Inflammatory macrophage treated with lipopolysaccharide for 4 hours (primary cell): ENCODE results near the gene ADAMTS16.
A peak's percentile ranks its signal among the peaks of the same experiment; 100 is the strongest.

Source experiments
- DNase-seq: peaks from one replicate; pipeline ENCODE4 v3.0.0-alpha.2; 2020

ADAMTS16 gene

DNA sequence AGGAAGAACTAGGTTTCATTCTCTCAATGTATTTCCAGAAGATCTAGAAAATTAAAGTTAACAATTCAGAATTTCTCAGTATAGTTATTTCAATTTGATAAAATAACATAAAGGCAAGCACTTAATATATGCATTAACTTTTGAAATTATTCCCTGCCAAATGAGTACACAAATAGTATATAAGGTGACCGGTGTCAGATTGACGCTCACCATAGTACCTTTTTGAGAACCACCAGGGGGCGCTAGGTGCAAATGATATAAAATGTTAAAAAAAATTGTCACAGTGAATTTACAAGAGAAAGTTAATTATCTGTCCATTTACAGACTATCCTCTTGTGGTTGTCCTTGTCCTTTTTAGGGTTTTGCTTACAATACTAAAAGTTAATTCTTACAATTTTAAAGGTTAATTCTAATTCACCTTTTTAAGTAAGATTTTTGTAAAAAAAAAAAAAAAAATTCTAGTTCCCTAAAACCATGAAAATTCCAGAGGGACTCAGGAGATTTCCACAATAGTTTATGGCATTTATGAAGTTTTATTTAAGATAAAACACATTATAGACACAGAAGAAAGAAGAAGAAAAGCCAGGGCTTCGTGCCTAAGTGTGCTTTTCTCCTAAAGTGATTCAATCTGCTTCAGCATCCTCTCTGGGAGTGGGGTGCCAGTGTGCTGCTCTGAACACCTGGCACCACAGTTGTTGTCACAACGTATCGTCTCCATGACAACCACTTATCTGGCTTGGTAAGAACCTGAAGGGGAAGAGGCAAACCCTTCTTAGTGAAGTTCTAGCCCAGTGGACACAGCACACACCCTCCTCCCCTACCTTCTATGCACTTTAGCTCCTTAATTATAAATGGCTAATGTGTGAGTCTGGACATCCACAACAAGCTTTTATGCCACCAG is 1.7 kb downstream of the ADAMTS16 start:
- DNase-seq: peak; percentile 57

DNA sequence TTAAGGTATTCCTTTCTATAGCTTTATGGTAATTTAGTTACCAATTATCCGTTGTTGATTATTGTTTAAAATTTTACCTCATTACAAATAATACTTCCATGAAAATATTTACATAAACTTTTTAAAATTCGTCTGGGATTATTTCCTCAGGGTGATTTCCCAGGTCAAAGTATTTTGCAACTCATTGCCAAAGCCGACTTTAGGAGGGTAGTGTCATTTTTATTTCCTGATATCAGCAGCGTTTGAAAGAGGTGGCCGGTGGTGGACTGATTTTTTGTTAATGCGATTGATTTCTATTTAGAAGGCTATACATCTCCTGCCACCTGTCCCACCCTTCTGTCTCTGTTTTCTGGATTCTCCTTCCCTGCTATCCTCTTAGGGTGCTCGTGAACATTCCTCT is 4.3 kb downstream of the ADAMTS16 start:
- no peak for DNase-seq

DNA sequence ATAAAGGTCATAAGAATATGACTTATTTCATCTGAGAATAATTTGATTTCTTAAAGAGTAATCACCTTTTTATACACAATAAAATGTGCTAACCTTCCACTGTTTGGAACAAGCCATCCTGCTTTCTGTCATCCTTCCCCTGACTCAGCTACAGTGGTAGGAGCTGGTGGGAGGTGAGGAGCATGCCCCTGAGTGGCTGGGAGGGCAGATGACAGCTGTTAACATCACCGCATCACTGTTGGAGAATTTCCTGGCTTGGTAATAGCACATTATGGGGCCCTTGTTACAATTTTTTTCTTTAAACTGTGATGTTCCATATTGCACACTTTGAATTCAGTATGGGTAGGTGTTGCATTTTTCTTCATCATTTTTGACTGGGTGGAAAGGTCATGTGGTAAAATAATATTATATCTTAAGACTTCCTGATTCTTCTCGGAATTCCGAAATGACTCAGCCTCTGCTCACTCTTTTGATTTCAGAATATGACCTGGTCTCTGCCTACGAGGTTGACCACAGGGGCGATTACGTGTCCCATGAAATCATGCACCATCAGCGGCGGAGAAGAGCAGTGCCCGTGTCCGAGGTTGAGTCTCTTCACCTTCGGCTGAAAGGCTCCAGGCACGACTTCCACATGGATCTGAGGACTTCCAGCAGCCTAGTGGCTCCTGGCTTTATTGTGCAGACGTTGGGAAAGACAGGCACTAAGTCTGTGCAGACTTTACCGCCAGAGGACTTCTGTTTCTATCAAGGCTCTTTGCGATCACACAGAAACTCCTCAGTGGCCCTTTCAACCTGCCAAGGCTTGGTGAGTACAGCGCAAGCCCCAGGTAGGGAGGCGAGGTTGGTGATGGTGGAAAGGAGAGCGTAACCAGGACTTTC is 5.8 kb downstream of the ADAMTS16 start:
- DNase-seq: no peak

DNA sequence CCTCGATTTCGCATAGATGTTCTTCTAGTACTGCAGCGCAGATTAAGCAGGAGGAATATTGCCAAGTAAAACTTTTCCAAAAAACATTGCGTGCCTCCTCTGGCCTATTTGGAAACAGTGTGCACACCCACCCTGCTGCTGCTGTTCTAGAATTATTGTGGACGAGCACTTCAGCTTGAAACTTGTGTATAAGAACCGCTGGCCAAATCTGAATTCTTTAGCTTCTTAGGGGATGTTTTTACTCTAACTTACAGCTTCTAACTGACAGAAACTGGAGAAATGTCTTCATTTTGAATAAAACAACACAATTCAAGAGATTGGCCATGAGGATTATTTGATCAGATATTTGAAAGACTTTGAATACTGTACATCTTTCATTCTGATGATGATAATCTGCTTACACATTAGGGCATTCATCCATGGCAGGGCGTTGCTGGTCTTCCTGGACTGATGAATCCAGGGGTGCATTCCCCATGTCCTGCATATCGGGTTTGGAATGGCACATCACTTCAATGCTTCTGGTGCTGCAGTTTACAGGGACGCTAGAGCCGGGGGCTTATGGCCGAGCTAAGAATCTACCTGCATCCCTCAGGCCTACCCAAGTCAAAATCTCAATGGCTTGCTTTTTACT is 6.5 kb downstream of the ADAMTS16 start:
- no peak for DNase-seq

DNA sequence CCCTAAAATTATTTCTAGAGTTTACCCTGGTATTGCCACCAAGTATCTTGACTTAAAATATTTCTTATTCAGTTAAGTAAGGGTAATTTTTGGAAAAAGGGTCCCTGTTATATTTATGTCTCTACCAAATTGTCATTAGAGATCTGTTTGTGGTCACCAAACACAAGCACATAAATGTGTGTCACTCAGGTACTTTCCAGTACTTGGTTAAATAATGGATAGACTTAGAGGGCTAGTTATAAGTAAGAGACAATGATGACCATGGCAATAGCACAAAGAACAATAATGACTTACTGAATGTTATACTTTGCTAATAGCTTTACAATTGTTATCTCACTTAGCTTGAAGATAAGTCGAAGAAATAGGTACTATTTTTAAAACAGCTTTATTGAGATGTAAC is 9.0 kb downstream of the ADAMTS16 start:
- no peak for DNase-seq

DNA sequence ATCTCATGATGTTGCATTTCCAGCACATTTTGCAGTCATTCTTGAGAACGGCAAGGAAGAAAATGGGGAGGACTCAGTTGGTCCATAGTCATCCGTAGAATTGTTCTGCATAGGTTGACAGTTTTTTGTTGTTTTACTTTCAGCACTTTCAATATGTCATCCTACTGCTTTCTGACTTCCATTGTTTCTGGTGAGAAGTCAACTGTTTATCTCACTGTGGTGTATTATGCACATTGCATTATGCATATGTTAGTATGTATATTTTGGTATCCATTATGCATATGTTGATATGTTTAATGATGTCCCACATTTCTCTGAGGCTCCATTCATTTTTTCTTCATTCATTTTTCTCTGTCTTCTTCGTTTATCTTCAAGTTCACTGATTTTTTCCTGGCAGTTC is 10.5 kb downstream of the ADAMTS16 start:
- no peak for DNase-seq

DNA sequence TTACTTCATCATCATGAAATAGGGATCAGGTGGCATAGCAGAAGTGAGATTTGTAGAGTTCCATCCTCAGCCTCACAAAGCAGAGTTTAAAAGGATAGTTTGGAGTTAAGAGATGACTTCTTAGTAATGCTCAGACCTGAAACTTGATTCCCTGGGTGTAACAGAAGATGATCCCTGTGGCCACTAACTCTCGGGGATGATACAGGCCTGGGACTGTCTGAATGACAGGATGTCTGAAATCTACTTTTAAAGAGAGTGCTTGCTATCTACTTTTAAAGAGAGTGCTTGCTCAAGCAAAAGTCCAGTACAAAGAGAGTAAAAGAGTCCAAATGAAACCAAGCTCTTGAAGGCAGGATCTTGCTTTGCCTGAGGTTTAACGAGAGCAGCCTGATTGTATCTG is 14.6 kb downstream of the ADAMTS16 start:
- no peak for DNase-seq

DNA sequence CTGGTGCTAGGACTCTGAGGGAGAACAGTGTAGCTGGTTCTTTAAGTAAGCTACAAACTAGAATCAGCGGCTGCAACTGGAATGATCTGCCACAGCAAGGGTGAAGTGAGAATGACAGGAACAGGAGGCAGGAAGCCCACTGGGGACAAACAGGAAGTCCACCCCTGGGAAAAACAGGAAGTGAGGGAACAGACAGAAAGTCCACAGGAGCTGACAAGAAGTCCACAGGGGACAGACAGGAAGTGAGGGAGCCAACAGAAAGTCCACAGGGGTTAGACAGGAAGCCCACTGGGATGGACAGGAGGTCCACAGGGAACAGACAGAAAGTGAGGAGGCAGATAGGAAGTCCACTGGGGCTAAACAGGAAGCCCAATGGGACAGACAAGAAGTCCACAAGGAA is 15.5 kb downstream of the ADAMTS16 start:
- DNase-seq: no peak

DNA sequence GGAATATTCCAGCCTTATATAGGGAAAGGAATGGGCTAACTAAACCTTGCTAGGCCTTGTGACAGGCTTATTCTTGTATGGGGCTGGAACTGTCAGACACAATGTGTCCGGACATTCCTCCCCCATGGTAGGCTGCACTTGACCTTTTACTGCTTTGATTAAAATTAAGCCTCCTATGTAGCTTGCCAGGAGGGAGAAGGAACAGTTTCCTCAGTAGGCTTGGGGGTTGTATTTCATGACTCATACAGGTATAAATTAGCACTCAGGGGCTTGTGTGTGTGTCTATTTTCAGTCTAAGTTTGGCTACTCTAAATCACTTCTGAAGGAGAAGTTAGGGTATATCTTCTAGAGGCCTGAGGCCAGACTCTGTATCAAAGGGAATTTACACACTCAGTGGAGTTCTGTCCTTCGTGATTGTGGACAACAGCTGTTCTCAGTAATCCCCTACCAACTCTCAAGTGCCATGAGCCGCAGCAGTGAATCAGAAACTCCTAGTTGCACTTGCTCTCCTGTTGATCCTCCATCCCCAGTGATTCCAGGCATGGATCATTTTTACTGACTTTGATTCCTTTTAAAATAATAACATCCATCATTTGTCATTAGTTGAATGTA is 16.4 kb downstream of the ADAMTS16 start:
- DNase-seq: no peak

DNA sequence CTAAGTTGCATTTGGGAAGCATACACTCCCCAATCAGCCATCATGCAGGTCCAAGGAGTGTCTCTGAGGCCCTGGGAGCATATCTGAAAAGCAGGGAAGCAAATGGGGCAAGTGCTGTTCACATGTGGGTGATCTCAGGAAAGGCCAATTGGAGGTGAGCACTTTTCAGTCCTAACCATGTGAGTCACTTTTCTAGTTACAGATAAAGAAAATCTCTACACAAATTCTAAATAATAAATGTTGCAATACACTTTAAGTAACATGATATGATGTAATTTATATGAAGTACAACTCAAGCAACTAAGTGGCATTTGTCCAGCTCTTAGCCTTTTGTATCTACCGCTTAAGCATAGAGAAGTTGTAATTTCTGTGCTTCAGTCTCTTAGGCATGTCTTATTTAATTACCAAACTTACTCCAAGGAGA is 18.4 kb downstream of the ADAMTS16 start:
- no peak for DNase-seq

DNA sequence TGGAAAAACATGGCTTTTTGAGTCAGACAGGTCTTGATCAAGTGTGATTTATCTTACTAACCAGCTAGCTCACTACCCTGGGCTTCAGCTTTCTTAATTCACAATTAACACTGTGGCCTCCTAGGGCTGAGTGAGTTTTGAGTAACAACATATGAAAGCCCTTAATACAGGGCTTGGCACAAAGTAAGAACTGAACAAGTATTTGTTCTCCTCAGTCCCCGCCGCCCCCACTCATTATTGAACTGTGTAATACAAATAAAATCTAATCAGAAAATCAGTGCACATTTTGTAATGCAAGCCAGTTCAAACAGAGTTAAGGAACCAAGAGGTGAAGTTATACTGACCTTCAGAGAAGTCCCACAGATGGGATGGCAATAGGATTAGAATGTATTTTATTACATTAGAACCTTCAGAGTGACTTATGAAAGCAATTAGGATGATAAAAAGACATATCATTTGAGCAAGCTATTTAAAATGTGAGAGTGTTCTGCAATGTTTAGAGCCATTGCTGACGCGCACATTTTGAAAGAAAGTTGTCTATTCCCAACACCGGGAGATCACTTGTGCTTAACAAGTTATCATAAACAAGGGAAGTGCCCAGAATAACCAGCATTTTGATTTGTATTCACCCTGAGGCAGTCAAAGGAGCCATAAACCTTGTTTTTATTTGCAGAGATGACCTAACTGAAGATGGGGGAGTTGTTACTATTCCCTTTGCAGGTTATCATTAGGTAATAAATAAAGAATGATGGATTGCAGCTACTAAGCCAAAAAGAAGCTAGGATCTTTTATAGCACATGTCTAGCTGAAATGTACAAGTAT is 19.4 kb downstream of the ADAMTS16 start:
- no peak for DNase-seq

DNA sequence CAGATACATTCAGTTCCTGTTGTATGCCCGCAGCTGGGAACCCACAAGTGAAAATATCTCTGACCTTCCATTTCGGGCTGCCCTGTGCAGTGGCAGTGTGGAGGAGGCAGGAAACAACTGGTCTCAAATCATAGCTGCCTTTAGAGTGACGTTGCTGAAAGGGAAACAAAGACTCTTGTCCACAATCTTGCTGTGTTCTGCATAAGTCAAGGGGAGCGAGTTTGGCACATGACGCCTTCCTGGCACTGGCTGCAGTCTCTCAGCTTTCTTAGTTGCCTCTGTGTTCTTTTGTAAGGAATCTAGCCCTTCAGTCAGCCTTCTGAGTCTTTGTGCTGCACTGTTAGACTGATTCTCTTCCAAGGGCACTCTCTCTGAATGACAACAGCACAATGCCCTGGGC is 24.0 kb downstream of the ADAMTS16 start:
- DNase-seq: no peak

DNA sequence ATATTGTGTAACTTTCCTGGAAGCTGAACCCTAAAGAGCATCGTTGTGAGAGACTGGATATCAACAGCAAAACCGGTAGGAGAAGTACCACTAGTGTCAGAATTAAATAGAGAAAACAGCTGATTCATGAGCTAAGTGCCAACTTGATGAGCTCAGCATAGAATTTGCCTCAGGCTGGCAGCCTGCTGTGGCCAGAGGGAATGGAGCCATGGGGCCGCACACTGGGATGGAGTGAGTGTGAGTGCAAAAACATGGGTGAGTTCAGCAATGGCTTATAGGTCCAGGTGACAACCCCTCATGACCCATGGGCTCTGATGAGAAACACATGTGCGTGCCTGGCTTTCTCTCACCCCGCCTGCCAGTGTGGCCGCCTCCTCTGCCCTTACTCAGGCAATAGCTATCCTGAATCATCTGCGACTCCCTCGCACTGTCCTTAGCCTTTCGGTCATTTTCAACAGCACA is 25.4 kb downstream of the ADAMTS16 start:
- DNase-seq: no peak

DNA sequence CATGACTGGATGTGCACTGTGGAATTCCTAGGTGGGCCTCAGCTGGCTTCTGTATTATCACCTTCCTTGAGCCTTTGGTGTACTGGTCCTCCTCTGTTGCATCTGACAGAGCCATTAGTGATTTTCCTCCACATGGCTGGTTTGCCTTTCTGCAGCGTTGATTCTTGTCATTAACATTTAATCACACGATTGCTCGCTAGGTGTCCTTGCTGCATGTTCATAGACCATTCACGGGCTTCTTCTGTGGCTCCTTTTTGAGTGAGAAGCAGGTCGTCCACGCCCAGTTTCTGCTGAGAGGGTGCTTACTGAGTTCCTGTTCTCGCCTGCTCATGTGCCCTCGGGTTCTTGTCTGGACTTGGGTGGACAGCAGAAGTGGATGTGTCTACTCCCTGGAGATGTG is 29.3 kb downstream of the ADAMTS16 start:
- DNase-seq: no peak

DNA sequence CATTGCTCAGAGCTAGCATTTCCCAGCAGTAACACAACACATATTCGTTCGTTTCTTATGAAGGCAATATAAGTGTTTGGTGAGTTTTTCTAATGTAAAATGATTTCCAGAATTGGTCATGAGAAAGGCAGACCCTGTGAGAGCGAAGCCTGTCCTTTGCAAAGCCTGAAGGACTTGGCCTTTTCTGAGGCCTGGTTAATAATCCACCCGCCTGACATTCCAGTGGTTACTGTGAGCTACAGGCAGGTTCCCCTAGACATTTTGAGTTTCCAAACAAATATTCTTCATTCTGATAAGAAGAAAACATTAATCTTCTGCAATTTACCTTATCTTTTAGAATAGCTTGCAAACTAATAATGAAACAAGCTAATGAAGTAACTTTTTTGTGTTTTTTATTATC is 38.0 kb downstream of the ADAMTS16 start:
- DNase-seq: no peak

DNA sequence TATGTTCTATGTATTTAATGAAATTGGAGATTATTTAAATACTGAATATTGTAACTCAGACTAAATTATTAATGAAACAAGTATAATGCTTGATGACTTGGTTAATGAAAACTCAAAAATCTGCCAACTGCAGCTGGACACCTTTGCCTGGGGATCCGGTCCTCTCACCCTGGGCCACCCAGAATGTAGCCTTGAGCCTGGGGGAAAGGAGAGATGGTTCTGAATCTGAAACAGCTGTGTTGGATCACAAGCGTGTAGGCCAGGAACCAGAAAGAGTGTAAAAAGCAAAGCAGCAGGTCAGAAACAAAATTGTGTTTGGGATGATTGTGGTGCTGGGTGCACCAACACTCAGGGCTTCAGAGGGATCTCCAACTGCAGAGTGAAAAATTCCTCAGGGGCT is 38.5 kb downstream of the ADAMTS16 start:
- DNase-seq: no peak

DNA sequence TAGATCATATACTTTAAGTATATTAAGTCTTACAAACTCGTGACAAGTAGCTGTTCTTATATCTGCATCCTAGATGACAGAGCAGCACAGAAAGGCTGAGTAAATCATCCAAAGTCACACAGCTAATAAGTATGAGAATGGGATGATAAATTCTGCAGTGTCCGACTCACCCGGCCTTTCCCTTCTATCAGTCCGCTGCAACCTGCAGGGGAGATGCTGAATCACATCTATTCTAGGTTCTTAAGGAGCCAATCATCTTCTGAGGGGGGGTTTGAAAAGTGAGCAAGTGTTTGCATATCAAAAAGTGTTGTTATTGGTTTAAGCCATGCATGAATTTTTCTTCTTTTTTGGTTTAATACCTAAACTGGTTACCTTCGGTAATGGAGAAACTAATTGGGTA is 38.9 kb downstream of the ADAMTS16 start:
- no peak for DNase-seq

DNA sequence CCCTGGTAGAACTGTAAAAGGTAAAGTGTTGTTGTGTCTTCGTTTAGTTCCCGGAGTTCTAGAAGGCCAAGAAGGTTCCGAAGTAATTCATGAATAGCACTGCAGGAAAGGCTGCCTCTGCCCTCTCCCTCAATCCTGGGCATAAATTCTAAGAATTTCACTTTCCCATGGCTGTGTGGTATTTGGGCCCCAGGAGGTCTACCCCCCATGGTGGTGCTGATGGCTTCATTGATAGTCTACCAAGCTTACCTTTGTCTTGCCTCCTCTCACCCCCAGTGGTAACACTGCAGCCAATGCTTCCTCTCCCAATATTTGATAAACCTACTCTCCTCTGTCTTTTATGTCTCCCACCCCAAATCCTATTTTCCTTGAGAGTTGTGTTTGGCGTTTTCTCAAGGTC is 39.5 kb downstream of the ADAMTS16 start:
- DNase-seq: no peak

DNA sequence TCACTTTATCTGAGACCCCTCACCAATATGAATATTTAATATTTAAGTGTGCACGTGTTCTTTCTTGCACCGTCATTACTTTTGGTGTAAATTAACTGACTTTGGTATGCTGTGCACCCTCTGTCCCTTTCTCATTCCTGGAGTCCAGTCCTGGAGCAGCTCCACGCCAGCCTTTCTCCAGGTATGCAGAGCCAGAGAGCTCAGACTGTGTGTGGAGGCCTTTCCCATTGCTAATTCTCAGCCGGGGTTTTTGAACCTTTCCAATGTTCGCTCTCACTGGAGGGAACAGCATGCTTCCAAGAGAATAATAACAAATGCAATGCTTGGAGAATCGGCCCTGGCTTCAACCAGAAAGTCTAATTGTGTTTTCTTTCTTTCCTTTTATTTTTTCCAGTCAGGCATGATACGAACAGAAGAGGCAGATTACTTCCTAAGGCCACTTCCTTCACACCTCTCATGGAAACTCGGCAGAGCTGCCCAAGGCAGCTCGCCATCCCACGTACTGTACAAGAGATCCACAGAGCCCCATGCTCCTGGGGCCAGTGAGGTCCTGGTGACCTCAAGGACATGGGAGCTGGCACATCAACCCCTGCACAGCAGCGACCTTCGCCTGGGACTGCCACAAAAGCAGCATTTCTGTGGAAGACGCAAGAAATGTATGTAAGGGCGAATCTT is 41.7 kb downstream of the ADAMTS16 start:
- DNase-seq: no peak

DNA sequence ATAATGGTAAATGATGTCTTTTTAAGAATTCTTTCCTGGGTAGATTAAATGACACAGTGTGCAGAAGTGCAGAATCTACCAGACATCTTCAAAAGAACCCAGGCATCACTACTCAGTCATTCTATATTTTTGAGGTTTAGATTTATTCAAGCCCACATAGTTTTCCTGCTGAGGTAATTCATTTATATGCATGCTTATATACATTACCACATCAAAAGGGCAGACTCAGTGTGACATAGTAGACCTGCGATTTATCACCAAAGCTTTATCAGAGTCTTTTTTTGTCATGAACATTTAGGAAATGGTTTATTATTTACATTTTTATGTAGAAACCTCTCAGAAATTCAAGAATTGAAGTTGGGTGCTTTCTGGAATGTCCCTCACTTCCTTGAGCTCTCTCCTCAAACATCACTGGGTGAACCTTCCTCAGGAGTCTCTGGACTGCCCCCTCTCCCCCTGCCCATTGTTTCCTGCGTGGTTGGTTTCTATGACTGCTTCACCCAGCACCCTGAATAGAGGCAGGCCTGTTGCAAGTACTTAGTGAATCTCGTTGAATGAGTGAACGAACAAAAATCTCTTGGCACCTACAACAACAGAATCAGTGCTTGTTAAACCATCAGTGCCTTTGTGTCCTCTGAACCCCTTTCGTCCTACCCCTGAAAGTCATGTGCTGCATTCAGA is 42.5 kb downstream of the ADAMTS16 start:
- DNase-seq: no peak

DNA sequence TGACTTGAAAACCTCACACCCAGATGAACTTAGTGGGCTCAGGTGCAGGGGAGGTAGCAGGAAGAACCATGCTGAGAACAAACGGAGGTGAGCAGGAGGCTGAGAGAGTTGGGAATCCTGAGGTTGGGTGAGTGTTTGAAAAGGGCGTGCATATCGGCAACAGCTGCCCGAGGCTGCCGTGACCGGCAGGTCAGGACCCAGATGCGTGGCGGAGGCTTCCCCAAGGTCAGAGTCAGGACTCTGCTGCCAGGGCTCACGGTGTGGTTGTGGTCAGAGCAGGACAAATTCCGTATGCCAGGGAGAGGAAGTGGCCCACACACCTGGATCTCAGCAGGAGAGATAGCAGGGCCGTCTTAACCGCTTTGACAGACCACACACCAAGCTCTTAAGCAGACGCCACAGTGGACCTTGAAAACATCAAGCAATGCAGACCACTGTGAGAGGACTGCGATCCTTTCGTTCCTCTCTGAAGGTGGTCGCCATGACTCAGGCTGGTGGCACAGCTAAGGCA is 43.1 kb downstream of the ADAMTS16 start:
- no peak for DNase-seq
